HS-27A (cell line): Measurements from ENCODE around the gene PSG3.
"Not testable (repeated sequence)": the region's sequence is repeated elsewhere in the genome, so short reads cannot be mapped to it uniquely, and the experiment has no call there.

Experiments used
- DNase-seq: peaks from one replicate; pipeline ENCODE4 v3.0.0-alpha.2; 2012; ENCODE audit warnings: low read depth, missing footprints

Gene PSG3

GRCh38 chr19:42740381-42740780, at the start of gene PSG3:
Gene PSG3, minus strand, starts transcription at chr19:42740481. Its CDS starts 97 bp downstream, at chr19:42740384.
- DNase-seq = not testable (repeated sequence)

DNA sequence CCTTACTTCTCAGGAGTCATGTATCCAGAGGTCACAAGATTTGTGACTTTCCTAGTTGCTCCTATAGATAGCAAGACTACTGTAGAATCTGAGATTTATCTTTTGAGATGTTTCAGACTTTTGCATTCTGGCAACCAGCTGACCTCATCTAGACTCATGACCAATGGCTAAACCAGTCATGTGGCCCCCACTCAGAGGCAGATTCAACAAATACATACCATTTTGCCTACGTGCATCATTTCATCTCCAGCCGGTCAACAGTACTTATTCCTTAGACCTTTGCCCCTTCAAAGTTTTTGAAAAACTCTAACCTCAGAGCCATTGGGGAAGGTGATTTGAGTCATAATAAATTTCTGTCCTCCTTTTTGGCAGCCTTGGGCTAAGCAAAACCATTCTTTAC, 48.5 kb upstream of the PSG3 start:
- DNase-seq = not testable (repeated sequence)

GRCh38 chr19:42787766-42788165, 47.5 kb upstream of the PSG3 start:
- not testable (repeated sequence) for DNase-seq

GRCh38 chr19:42776750-42777612, 36.7 kb upstream of the PSG3 start:
- DNase-seq = peak; percentile 65

- not testable (repeated sequence) for DNase-seq
Measured at GRCh38 chr19:42774510-42775158, 34.4 kb upstream of the PSG3 start.

GRCh38 chr19:42767319-42767718, 27.0 kb upstream of the PSG3 start:
- not testable (repeated sequence) for DNase-seq

- not testable (repeated sequence) for DNase-seq
Measured at GRCh38 chr19:42766871-42767270, 26.6 kb upstream of the PSG3 start.

DNA sequence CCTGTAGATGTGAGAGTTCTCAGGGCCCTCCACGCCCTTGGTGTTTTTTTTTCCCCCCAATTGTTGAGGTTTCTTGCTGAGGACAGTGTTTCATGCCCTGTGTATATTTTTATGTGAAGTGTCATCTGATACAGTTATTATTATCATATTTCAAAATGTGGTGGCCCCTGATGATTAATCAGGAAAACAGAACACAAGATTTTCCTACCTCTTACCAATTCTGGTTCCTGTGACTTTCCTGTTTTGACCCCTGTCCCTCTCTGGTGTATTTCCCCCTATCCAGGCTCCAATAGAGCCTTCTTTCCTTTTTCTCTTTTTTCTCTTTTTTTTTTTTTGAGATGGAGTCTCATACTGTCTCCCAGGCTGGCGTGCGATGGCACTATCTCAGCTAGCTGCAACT, 24.6 kb upstream of the PSG3 start:
- no peak for DNase-seq

DNA sequence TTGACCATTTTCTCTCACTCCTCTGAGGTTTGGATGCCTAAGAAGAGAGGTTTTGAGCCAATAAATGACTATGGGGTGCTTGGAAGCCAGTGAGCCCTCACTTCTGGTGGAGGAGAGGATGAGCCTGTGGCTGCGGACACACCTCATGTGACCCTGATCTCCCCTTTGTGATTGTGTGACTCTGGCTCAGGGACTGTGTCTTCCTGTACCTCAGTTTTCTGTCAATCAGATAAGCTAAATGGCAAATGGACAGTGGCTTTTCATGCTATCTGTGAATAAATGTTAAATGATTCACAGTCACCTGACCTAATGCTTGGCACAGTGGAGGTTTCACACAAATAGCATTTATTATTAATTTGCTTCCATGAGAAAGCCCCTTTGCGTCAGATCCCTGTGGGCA, 22.5 kb upstream of the PSG3 start:
- no peak for DNase-seq

- DNase-seq = not testable (repeated sequence)
Measured at GRCh38 chr19:42761924-42762295, 21.6 kb upstream of the PSG3 start.

DNA sequence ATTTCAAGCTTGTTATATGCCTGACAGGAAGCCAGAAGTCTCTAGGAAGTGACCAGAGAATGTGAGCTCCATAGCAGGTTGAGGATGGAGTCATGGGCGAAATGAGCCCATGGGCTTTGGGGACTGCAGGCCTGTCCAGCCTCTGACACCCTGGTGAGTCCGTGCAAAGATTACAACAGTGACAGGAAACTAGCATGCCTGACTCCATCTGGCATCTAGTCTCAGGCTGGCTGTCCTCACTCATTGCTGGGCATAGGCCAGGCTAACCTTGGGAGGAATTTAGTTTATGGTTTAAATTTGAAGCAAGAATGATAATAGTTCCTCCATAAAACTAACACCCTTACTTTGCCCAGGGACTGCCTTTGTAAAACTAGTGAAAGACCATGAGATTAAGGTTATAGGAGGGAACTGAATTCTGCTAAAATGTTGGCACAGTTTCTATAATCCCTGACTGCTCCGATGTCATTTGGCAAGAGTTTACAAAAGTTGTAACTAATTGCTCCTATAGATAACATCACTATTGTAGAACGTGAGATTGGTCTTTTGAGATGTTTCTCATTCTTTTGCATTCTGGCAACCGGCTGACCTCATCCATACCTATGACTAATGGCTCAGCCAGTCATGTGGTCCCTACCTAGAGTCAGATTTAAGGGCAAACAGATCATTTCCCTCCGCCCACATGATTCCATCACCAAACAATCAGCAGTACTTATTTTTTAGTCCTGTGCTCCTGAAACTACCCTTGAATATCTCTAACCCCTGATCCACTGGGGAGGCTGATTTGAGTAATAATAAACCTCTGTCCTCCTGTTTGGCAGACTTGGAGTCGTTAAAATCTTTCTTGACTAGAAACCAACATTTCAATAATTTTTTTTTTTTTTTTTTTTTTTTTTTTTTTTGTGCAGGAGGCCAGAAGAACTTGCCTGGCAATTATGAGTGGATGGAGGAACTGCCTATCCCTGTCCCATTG, 21.0 kb upstream of the PSG3 start:
- peak; percentile 97 for DNase-seq

DNA sequence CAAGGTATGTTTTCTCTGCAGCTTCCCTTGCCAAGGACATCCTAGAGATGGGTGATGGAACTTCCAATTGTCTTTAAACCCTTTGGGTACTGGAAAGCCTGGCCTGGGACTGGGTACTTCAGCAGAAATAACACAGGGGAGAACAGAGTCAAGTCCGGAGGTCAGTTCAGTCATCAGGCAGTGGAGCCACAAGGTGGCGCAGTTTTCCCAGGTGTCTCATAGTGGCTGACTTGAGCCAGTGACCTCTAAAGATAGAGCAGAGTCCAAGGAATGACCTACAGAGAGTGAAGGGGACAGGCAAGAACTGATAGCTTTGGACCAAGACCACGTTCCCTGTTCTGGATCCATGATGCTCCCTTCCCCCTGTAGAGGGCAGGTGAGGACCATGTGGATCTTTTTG, 18.4 kb upstream of the PSG3 start:
- DNase-seq = not testable (repeated sequence)

DNA sequence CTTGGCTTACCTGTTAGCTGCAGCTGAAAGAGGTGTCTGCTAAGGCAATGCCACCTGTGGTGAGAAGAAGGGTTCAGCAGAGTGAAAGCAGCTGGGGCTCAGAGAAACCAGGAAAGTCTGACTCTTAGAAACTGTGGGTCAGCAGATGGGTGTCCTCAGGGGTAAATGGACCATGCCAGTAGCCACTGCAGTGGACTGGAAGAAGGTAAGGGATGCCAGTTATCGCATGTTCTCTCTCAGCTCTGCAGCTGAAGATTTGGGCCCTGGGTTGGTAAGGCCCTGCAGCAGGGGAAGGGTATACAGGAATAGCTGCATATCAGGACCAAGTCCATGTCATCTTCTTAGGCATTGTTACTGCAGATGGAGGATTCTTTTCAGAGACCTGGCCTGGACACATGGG, 12.0 kb upstream of the PSG3 start:
- not testable (repeated sequence) for DNase-seq

GRCh38 chr19:42741726-42742607, 1.7 kb upstream of the PSG3 start:
- not testable (repeated sequence) for DNase-seq

GRCh38 chr19:42737581-42738011, 2.7 kb downstream of the PSG3 start:
- DNase-seq = peak; percentile 79

DNA sequence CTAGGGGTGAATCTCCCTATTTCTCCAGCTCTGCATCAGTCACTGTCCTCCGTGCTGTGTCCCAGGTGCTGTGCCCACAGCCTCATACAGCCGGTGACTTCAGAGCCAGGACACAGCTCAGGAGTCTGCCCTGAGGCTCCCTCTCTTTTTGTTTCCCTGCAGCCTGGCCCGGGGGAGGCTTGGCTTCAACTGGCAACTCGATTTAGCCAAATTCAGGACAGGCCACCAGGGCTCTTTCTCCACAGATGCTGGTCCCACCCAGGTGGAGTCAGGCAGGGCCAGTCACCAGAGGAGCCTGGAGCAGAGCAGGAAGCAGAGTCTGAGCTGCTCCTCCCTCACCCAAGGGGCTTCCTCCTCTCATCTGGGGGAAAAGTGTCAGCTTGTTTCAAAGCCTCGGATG, 11.9 kb downstream of the PSG3 start:
- DNase-seq = not testable (repeated sequence)

GRCh38 chr19:42714000-42714399, 26.3 kb downstream of the PSG3 start:
- not testable (repeated sequence) for DNase-seq

- not testable (repeated sequence) for DNase-seq
Measured at GRCh38 chr19:42712753-42713152, 27.5 kb downstream of the PSG3 start.

DNA sequence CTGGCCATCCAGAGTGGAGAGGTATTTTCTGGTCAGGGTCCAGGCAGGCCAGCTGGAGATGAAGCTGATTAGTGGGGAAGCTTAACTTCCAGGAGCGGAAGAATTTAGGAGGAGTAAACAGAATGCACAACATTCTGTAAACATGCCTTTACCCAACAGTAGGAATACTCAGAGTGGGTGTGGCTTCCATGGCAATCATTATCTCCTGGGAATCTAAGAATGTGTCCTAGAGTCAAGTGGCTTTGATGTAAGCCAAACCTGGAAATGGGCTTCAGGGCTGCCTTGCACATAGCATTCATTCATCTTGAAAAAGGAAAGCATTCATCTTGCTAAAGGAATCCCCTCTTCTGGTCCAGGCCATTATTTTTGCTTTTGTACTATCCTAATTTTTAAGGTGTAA, 29.3 kb downstream of the PSG3 start:
- DNase-seq = not testable (repeated sequence)

- DNase-seq = no peak
Measured at GRCh38 chr19:42697884-42698283, 42.4 kb downstream of the PSG3 start.
